ENCODE measurements around the gene VAPA. TPM values are rescaled to one million over a fixed set of nuclear protein-coding genes. Genes with fewer than 3 reads are reported as not detected.
A peak's percentile ranks its signal among the peaks of the same experiment; 100 is the strongest.
"Not testable (repeated sequence)": the region's sequence is repeated elsewhere in the genome, so short reads cannot be mapped to it uniquely, and the experiment has no call there.

Gene VAPA
- polyA plus RNA-seq, 1 experiment, result 170 TPM

DNA sequence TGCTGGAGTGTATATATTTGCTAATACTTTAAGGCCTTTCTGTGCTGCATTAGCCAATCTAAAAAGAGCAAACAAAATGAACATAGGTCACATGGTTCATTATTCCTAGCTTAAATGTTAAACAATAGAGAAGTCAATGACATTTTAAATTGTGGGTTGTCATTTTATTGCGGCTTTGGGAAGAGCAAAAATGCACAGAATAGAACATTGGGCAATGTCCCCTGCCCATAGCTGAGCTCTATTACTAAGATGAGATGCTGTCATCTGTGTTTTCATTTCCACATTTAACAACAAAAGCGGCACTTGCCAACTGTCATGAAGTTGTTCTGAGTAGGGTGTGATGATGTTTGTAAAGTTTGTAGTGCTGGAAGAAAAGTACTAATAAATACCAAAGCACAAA lies 3.2 kb upstream of the VAPA start:
- no peak for DNase-seq (ENCODE audit: low read depth)
- ChIA-PET CTCF (no interaction called here), POLR2A (no interaction called here)
- H3K27me3 ChIP-seq (ENCODE audit: control insufficient read depth, insufficient read depth, low read length), result no peaks in the 10 kb centered on the region
- TF ChIP-seq, protein P1, sequence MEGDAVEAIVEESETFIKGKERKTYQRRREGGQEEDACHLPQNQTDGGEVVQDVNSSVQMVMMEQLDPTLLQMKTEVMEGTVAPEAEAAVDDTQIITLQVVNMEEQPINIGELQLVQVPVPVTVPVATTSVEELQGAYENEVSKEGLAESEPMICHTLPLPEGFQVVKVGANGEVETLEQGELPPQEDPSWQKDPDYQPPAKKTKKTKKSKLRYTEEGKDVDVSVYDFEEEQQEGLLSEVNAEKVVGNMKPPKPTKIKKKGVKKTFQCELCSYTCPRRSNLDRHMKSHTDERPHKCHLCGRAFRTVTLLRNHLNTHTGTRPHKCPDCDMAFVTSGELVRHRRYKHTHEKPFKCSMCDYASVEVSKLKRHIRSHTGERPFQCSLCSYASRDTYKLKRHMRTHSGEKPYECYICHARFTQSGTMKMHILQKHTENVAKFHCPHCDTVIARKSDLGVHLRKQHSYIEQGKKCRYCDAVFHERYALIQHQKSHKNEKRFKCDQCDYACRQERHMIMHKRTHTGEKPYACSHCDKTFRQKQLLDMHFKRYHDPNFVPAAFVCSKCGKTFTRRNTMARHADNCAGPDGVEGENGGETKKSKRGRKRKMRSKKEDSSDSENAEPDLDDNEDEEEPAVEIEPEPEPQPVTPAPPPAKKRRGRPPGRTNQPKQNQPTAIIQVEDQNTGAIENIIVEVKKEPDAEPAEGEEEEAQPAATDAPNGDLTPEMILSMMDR (IDR thresholded peaks at IDR 0.05; ENCODE audit: insufficient read depth, low read depth, low read length), result no peak
- no peaks in the 10 kb centered on the region for H3K36me3 ChIP-seq (ENCODE audit: control insufficient read depth, insufficient read depth, low read length)
- H3K4me3 ChIP-seq (ENCODE audit: low read depth, low read length), result no peak overlapping the region

DNA sequence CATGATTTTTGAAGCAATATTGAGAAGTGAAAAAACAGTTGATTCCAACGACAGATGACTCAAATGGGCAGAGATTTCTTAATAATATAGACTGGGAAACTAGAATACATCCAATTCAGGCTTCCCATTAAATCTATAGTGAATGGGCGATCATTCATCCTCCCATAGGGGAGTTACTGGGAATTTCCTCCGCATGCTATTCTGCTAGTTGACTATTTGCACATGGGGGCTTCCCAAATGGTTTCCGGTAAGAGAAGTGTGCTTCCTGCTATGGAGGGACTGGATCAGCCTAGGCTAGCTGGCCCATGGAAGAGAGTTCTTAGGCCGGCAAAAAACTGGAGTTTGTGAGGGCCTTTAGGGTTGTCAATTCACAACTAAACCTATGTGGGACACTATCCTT lies 2.6 kb upstream of the VAPA start:
- TF ChIP-seq, protein P1 (IDR thresholded peaks at IDR 0.05; ENCODE audit: insufficient read depth, low read depth, low read length), result no peak
- Histone ChIP-seq H3K27me3 (ENCODE audit: control insufficient read depth, insufficient read depth, low read length) (no peaks in the 10 kb centered on the region), H3K36me3 (ENCODE audit: control insufficient read depth, insufficient read depth, low read length) (no peaks in the 10 kb centered on the region), H3K4me3 (ENCODE audit: low read depth, low read length) (no peak overlapping the region)
- no peak for DNase-seq (ENCODE audit: low read depth)
- ChIA-PET POLR2A (no interaction called here), CTCF (interaction anchor here (0.8 kb wide), 1 partner anchor 8 kb away, joined by 3 read pairs; no protein-coding TSS in a partner anchor)

DNA sequence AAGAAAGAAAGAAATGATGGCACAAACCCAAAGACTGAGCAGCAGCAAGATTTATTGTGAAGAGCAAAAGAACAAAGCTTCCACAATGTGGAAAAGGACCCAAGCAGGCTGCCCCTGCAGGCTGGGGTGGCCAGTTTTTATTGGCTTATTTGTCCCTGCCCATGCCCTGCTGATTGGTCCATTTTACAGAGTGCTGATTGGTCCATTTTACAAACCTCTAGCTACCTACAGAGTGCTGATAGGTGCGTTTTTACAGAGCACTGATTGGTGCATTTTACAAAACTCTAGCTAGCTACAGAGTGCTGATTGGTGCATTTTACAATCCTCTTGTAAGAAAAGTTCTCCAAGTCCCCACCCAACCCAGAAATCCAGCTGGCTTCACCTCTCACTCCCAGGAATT lies 1.5 kb upstream of the VAPA start:
- DNase-seq (ENCODE audit: low read depth); POLR2A ChIA-PET; H3K36me3 ChIP-seq (ENCODE audit: control insufficient read depth, insufficient read depth, low read length); H3K4me3 ChIP-seq (ENCODE audit: low read depth, low read length); H3K27me3 ChIP-seq (ENCODE audit: control insufficient read depth, insufficient read depth, low read length): not testable (repeated sequence)
- CTCF ChIA-PET, result interaction anchor here (0.8 kb wide), 1 partner anchor 9 kb away, joined by 3 read pairs; no protein-coding TSS in a partner anchor

DNA sequence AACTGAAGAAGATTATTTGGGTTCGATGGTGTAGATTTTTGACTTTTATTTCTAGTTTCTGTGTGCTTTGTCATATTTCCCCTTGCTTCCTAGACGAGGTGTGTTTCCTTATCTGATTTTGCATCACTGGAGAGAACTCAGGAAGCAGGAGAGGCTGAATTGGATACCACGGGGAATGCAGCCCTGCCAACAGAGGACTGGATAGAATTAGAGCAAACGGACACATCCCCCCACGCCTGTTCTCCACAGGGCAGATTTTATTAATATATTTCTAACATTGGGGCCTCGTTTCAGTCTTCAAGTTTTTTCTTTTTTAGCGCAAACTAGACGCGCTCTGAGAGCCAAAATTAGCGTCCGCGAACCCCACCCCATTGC lies 678 bp upstream of the VAPA start:
- no peaks in the 10 kb centered on the region for H3K27me3 ChIP-seq (ENCODE audit: control insufficient read depth, insufficient read depth, low read length)
- H3K36me3 ChIP-seq (ENCODE audit: control insufficient read depth, insufficient read depth, low read length), result no peaks in the 10 kb centered on the region
- H3K4me3 ChIP-seq (ENCODE audit: low read depth, low read length), result peak overlapping the region; percentile 92
- ChIA-PET CTCF (interaction anchor here (0.6 to 1.0 kb wide), 4 partner anchors 11 to 568 kb away, joined by 3 to 4 read pairs (median 3); no protein-coding TSS in a partner anchor), POLR2A (interaction anchor here (0.6 to 0.7 kb wide), 2 partner anchors 36 to 392 kb away, joined by 3 to 4 read pairs; no protein-coding TSS in a partner anchor)
- TF ChIP-seq, protein P1 (IDR thresholded peaks at IDR 0.05; ENCODE audit: insufficient read depth, low read depth, low read length), result no peak
- DNase-seq (ENCODE audit: low read depth), result no peak

DNA sequence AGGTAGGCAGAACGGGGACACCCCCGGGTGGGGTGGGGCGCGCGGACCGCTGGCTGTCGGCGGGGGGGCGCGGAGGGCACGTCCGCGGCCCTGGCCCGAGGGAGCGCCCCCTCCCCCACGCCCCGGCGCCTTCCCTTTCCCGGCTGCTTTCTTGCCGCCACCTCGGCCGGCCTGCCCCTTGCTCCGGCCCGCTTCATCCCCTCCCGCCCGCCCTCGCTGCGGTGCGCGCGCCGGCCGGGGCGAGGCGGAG lies 443 bp downstream of the VAPA start:
- ChIA-PET CTCF (interaction anchor here (0.9 to 1.0 kb wide), 2 partner anchors 12 to 135 kb away, joined by 3 read pairs; no protein-coding TSS in a partner anchor), POLR2A (no interaction called here)
- TF ChIP-seq, protein P1 (IDR thresholded peaks at IDR 0.05; ENCODE audit: insufficient read depth, low read depth, low read length), result no peak
- H3K27me3 ChIP-seq (ENCODE audit: control insufficient read depth, insufficient read depth, low read length), result no peaks in the 10 kb centered on the region
- no peak for DNase-seq (ENCODE audit: low read depth)
- H3K36me3 ChIP-seq (ENCODE audit: control insufficient read depth, insufficient read depth, low read length), result no peaks in the 10 kb centered on the region
- H3K4me3 ChIP-seq (ENCODE audit: low read depth, low read length), result peak overlapping the region; percentile 92

DNA sequence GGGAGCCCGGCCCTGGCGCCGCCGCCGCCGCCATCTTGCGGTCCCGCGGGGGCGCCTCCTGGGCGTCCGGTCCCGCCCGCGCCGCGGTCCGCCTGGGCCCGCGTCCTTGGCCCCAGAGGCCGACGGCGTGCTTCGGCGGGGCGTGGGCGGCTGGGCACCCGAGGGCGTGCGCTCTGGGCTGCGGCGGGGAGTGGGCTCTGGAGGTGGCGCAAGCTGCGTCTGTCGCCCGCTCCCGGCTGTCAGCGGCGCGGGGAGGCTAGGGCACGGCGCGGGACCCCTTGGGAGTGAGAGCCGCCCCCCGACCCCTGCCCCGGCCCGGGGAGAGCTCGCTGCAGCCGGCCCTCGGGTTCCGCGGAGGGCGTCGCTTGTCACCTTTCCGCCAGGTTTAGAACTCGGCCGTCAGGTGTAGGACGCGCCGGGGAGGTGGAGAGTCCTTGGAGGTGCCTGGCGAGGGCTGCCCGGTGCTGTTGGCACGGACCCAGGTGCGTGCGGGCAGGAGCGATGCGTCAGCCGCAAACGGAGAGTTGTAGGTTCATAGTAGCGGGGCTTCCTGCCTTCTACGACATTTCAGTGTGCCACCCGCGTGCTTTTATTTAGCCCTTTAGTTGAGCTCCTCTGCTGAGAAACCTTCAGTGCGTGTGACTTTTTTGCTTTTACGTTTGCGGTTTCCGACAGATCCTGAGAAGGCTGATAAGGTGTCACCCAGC lies 921 bp downstream of the VAPA start:
- no peaks in the 10 kb centered on the region for H3K36me3 ChIP-seq (ENCODE audit: control insufficient read depth, insufficient read depth, low read length)
- ChIA-PET POLR2A (no interaction called here), CTCF (interaction anchor here (0.6 kb wide), 1 partner anchor 121 kb away, joined by 3 read pairs; no protein-coding TSS in a partner anchor)
- peak overlapping the region; percentile 92 for H3K4me3 ChIP-seq (ENCODE audit: low read depth, low read length)
- H3K27me3 ChIP-seq (ENCODE audit: control insufficient read depth, insufficient read depth, low read length), result no peaks in the 10 kb centered on the region
- TF ChIP-seq, protein P1 (IDR thresholded peaks at IDR 0.05; ENCODE audit: insufficient read depth, low read depth, low read length), result no peak
- no peak for DNase-seq (ENCODE audit: low read depth)
